MG63 (cell line): ENCODE measurements around the gene PRSS48. TPM values are rescaled to one million over a fixed set of nuclear protein-coding genes. Genes with fewer than 3 reads are reported as not detected.

Source experiments
- DNase-seq: peaks from one replicate; pipeline ENCODE4 v3.0.0-alpha.2; 2020
- H3K27me3 ChIP-seq: fragments of 250-450 bp; sonication (Bioruptor Pico); 2 replicates; pipeline ENCODE4 v1.5.1; 2020; ENCODE audit warnings: mild to moderate bottlenecking, moderate library complexity
- H3K36me3 ChIP-seq: fragments of 250-450 bp; sonication (Bioruptor Pico); 2 replicates; pipeline ENCODE4 v1.5.1; 2020; ENCODE audit warnings: mild to moderate bottlenecking, moderate library complexity
- H3K4me3 ChIP-seq: fragments of 250-450 bp; sonication (Bioruptor Pico); 2 replicates; pipeline ENCODE4 v1.5.1; 2020; ENCODE audit warnings: mild to moderate bottlenecking, moderate library complexity
- H3K9me3 ChIP-seq: fragments of 250-450 bp; sonication (Bioruptor Pico); 2 replicates; pipeline ENCODE4 v1.5.1; 2020; ENCODE audit warnings: mild to moderate bottlenecking, moderate library complexity
- total RNA-seq: library from RNA; depleted of rRNA; stranded (reverse); fragments of >200 nt; shearing (Covaris generic); gene quantifications from 2 replicates; pipeline ENCODE4 v1.2.3, GENCODE V29; 2014; ENCODE audit warnings: low replicate concordance; rRNA removed

PRSS48 gene
- total RNA-seq, 1 experiment from 2014 or later = not detected

DNA sequence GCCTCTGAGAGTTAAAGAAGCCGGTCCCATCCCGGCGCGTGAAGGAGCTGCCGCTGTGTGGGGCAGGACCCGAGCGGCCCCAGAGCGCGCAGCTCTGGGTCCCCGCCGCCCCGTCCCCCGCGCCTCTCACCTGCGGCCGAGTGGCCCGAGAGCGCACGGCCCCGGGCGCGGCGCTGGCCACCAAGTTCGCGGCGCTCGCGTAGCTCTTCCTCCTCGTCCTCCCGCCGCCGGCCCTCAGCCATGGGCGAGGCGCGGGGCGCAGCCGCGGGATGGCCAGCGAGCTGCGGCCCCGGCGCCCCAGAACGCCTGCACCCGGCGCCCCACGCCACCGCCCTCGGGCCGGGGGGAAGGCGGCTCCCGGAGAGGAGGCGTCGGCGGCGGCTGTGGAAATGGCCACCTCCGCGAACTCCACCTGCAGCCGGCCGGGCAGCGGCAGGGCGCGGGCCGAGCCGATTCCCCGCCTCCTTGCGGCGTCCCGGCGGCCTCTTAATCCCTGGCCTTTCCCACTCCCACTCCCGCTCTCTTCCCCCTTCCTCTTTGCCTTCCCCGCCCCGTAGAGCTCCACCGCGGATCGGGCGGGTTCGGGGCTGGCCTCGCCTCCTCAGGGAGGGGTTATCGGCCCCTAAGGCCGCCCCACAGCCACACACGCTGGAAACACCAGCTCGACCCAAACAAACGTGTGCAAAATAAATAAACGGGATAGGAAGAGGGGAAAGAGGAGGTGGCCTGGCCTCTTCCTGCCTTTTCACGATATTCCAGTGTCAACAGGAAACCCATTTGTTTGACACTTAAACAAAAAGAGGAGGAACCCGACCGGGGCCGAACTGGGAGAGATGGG, 48.4 kb downstream of the PRSS48 start, which contains the start of gene SH3D19:
SH3D19 (minus strand) TSS at position 495 of the 838 bp plus-strand sequence; CDS start at position 242, 253 bp downstream.
- Histone ChIP-seq H3K36me3 (no peaks in the 10 kb centered on the region), H3K4me3 (peak within 1 kb of the TSS; percentile 62), H3K9me3 (no peaks in the 10 kb centered on the region), H3K27me3 (no peaks in the 10 kb centered on the region)
- peak; percentile 79 for DNase-seq

- no peak for DNase-seq
- no peaks in the 10 kb centered on the region for H3K27me3 ChIP-seq
- H3K36me3 ChIP-seq = no peaks in the 10 kb centered on the region
- no peaks in the 10 kb centered on the region for H3K9me3 ChIP-seq
- peak overlapping the region; percentile 62 for H3K4me3 ChIP-seq
Measured at GRCh38 chr4:151325949-151326246, 48.9 kb downstream of the PRSS48 start.

- Histone ChIP-seq H3K36me3 (no peaks in the 10 kb centered on the region), H3K9me3 (no peaks in the 10 kb centered on the region), H3K4me3 (no peak overlapping the region), H3K27me3 (no peaks in the 10 kb centered on the region)
- DNase-seq = no peak
Measured at GRCh38 chr4:151329217-151330007, 52.5 kb downstream of the PRSS48 start.

DNA sequence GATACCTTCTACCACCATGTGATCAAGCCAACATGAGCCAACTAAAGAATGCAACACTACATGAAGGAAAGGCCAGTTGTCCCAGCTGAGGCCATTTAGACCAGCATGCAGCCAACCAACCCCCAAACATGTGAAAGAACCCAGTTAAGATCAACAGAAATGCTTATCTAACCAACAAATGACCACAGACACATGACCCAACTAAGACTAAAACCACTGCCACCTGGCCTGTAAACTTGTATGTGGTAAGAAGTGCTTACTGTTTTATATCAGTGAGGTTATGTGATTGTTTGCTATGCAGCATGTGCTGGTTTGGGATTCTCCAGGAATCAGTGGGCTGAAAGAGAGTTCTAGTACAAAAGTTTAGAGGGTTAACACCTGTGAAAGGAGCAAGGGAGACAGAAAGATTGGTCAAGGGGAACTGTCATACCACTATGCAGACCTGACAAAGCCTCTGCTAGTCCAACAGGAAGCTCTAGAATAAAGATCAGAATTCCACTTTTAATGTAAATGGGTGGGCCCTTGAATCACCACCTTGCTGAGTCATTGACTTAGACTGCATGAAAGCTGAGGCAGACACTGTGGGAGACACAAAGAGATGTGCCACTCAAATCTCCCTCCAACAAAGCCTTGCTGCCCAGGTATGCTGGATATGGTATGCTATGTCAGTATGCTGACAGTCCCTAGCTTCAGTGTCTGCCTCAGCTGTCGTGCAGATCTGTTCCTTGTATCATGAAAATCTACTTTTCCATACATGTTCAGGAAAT, 54.5 kb downstream of the PRSS48 start:
- no peak for DNase-seq

GRCh38 chr4:151339467-151339866, 62.5 kb downstream of the PRSS48 start:
- no peaks in the 10 kb centered on the region for H3K36me3 ChIP-seq
- no peak overlapping the region for H3K4me3 ChIP-seq
- DNase-seq = no peak
- no peaks in the 10 kb centered on the region for H3K9me3 ChIP-seq
- H3K27me3 ChIP-seq = no peaks in the 10 kb centered on the region

More for the DNA sequence above, 54.5 kb downstream of the PRSS48 start:
- no peaks in the 10 kb centered on the region for H3K27me3 ChIP-seq
- H3K36me3 ChIP-seq = no peaks in the 10 kb centered on the region
- H3K4me3 ChIP-seq = no peak overlapping the region
- H3K9me3 ChIP-seq = no peaks in the 10 kb centered on the region

DNA sequence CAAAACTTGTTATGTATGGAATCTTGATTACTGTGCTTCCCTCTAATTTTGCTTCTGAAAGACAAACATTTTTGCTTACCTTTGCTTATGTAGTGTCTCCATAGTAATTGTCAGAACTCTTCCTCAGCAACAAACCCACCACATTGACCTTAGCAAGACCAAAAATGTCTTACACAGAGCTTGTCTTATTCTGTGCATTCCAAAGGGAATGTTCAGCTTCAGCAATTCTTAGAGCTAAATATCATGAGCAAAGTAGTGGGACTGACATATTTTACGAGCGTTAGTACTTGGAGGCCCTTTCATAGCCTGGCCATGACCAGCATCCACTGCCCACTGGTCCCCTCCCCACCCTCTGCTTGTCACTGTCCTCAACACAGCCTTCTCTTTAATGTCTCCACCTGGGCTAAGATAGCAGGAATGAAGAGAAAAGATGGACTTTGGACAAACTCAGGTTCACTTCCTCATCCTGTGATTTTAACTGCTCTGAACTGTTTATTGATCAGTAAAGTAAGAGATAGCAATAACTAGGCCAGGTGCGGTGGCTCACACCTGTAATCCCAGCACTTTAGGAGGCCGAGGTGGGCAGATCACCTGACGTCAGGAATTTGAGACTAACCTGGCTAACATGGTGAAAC, 63.9 kb downstream of the PRSS48 start:
- H3K27me3 ChIP-seq = no peaks in the 10 kb centered on the region
- no peaks in the 10 kb centered on the region for H3K9me3 ChIP-seq
- no peaks in the 10 kb centered on the region for H3K36me3 ChIP-seq
- H3K4me3 ChIP-seq = no peak overlapping the region
- DNase-seq = no peak

Other genes starting within 250 kb of the PRSS48 start
- 3,245 and 4,692 TPM in 2 replicates for gene RPS3A, start 177.5 kb upstream of the PRSS48 start, total RNA-seq
- gene SH3D19, start 48.4 kb downstream of the PRSS48 start, total RNA-seq = 5.3 and 7.0 TPM in 2 replicates
- 2.0 and 3.8 TPM in 2 replicates for gene FHIP1A, start 132.0 kb downstream of the PRSS48 start, total RNA-seq